Stomach (tissue), 4 donors: ENCODE data around the gene GNAI3.

Experiments used
- EP300 ChIP-seq: sonication (generic); formaldehyde crosslinking; IDR thresholded peaks from one replicate; pipeline ENCODE4 v1.6.1; 2017; ENCODE audit warnings: antibody characterized with exemption
- TF ChIP-seq, protein P1 (sequence below), 7 experiments: fragments of 450-650 bp in 4 of 7; fragments of 200-600 bp in 3 of 7; sonication (generic) in 3 of 7; IDR thresholded peaks; one replicate each; pipeline ENCODE4 v1.5.1; 2016 to 2019; ENCODE audit warnings: antibody characterized with exemption in 7 of 7, control low read depth in 2 of 7, mild to moderate bottlenecking in 1 of 7

DNA sequence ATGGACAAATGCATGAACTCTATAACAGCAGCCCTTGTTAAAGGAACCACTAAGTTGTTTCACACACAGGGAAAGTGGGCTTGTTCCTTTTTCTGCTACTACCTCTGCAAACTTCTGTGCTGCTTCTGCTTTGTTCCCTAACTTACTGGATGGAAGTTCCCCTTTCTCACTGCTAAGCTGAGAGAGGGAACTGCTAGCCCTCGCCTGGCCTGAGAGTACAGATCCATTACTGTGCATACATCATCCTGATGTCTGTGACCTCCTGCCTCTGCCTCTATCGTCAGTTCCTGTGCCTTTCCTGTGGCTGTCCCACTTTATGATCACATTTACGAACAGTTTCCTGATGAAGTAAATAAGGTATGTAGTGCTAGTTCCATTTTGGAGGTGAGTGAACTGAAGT is 67.5 kb downstream of the GNAI3 start:
- no peak for TF ChIP-seq EP300
- TF ChIP-seq, protein P1, sequence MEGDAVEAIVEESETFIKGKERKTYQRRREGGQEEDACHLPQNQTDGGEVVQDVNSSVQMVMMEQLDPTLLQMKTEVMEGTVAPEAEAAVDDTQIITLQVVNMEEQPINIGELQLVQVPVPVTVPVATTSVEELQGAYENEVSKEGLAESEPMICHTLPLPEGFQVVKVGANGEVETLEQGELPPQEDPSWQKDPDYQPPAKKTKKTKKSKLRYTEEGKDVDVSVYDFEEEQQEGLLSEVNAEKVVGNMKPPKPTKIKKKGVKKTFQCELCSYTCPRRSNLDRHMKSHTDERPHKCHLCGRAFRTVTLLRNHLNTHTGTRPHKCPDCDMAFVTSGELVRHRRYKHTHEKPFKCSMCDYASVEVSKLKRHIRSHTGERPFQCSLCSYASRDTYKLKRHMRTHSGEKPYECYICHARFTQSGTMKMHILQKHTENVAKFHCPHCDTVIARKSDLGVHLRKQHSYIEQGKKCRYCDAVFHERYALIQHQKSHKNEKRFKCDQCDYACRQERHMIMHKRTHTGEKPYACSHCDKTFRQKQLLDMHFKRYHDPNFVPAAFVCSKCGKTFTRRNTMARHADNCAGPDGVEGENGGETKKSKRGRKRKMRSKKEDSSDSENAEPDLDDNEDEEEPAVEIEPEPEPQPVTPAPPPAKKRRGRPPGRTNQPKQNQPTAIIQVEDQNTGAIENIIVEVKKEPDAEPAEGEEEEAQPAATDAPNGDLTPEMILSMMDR (IDR thresholded peaks at IDR 0.05), result no peak
